GM10847 (cell line): ENCODE results near the gene MX2.

Experiments
- POLR2A ChIP-seq: IDR thresholded peaks from 2 replicates; pipeline ENCODE4 v1.6.1; 2011; ENCODE audit not compliant: insufficient read length; ENCODE audit errors: extremely low read depth

MX2 gene

GRCh38 chr21:41390043-41390639 is 28.3 kb downstream of the MX2 start:
- no peak for TF ChIP-seq POLR2A

- no peak for TF ChIP-seq POLR2A
Observed at GRCh38 chr21:41393876-41394465, 32.1 kb downstream of the MX2 start.

GRCh38 chr21:41396558-41397075 is 34.8 kb downstream of the MX2 start:
- no peak for TF ChIP-seq POLR2A

GRCh38 chr21:41397471-41397891 is 35.7 kb downstream of the MX2 start:
- no peak for TF ChIP-seq POLR2A

GRCh38 chr21:41398251-41398650 is 36.4 kb downstream of the MX2 start:
- no peak for TF ChIP-seq POLR2A

- no peak for TF ChIP-seq POLR2A
Observed at GRCh38 chr21:41398831-41399230, 37.0 kb downstream of the MX2 start.

- TF ChIP-seq POLR2A = no peak
Observed at GRCh38 chr21:41399246-41399800, 37.5 kb downstream of the MX2 start.

GRCh38 chr21:41402231-41402630 is 40.4 kb downstream of the MX2 start:
- no peak for TF ChIP-seq POLR2A

- no peak for TF ChIP-seq POLR2A
Observed at GRCh38 chr21:41402796-41403195, 41.0 kb downstream of the MX2 start.

- no peak for TF ChIP-seq POLR2A
Observed at GRCh38 chr21:41403331-41403730, 41.5 kb downstream of the MX2 start.

GRCh38 chr21:41403966-41404365 is 42.1 kb downstream of the MX2 start:
- no peak for TF ChIP-seq POLR2A

- no peak for TF ChIP-seq POLR2A
Observed at GRCh38 chr21:41405321-41405720, 43.5 kb downstream of the MX2 start.

GRCh38 chr21:41406340-41406739 is 44.5 kb downstream of the MX2 start:
- TF ChIP-seq POLR2A = no peak

GRCh38 chr21:41407541-41408460 is 46.0 kb downstream of the MX2 start:
- no peak for TF ChIP-seq POLR2A

GRCh38 chr21:41410361-41410760 is 48.5 kb downstream of the MX2 start:
- TF ChIP-seq POLR2A = no peak
